Esophagus squamous epithelium (tissue), 5 donors: Measurements from ENCODE around the gene TCEAL4. TPM values are rescaled to one million over a fixed set of nuclear protein-coding genes. Genes with fewer than 3 reads are reported as not detected.

Experiments
- DNase-seq: peaks from one replicate; lab custom pipeline; 2025; lab: John Stamatoyannopoulos, UW
- H3K27ac ChIP-seq, 4 donors: fragments of 200-600 bp; sonication (generic); one replicate each; pipeline ENCODE4 v1.5.1; 2016 to 2019; ENCODE audit warnings: mild to moderate bottlenecking in 1 of 4
- H3K27me3 ChIP-seq, 4 donors: fragments of 200-600 bp; sonication (generic); 1 replicate in 3 of 4; 2 replicates in 1 of 4; pipeline versions ENCODE4 v1.5.1 to v1.6.0; 2017 to 2021; ENCODE audit warnings: antibody characterized with exemption in 1 of 4
- H3K36me3 ChIP-seq, 3 donors: fragments of 200-600 bp; sonication (generic); one replicate each; pipeline ENCODE4 v1.5.1; 2016 to 2019
- H3K4me1 ChIP-seq, 3 donors: fragments of 200-600 bp; sonication (generic); one replicate each; pipeline ENCODE4 v1.5.1; 2017 to 2019
- H3K4me3 ChIP-seq, 4 donors: fragments of 200-600 bp; sonication (generic); 1 replicate in 3 of 4; 2 replicates in 1 of 4; pipeline ENCODE4 v1.5.1; 2016 to 2019; ENCODE audit warnings: mild to moderate bottlenecking in 2 of 4, moderate library complexity in 1 of 4
- H3K9me3 ChIP-seq, 3 donors: fragments of 200-600 bp; sonication (generic); one replicate each; pipeline ENCODE4 v1.5.1; 2016 to 2019
- POLR2A ChIP-seq, 4 donors: fragments of 450-650 bp; IDR thresholded peaks; one replicate each; pipeline ENCODE4 v1.6.1; 2017; ENCODE audit warnings: antibody characterized with exemption in 4 of 4, mild to moderate bottlenecking in 4 of 4, moderate library complexity in 3 of 4
- WGBS, 2 donors: methylation state at CpG; one replicate each; pipeline ENCODE4 v1.1.5; 2018; 5-methylcytosine and 5-hydroxymethylcytosine counted together
- intact Hi-C: fragments of 100-400 bp; cut with DNase I; formaldehyde crosslinking; loops from one replicate; pipeline ENCODE4 v1.15.0; 2022
- total RNA-seq, 4 donors: library from RNA; depleted of rRNA; stranded (reverse); fragments of >200 nt; gene quantifications; one replicate each; pipeline ENCODE4 v1.1.0, GENCODE V29; 2016
- TF ChIP-seq, protein P1 (sequence below), 6 experiments: fragments of 450-650 bp in 4 of 6; fragments of 200-600 bp in 2 of 6; sonication (generic) in 2 of 6; IDR thresholded peaks; one replicate each; pipeline ENCODE4 v1.5.1; 2016 to 2019; ENCODE audit warnings: antibody characterized with exemption in 6 of 6, mild to moderate bottlenecking in 4 of 6, moderate library complexity in 4 of 6
- donor health status: DM: yes; HTN: yes; CAD: no.

The TCEAL4 gene
- total RNA-seq, 4 donors from 2014 or later: 9.8 to 143 (median 36.8) TPM

- WGBS, 2 donors: 26 to 50% methylated on average over 1 of the region's 1 CpG
- no peak for DNase-seq
Measured at GRCh38 chrX:103616676-103617186, 31.4 kb downstream of the TCEAL4 start.

DNA sequence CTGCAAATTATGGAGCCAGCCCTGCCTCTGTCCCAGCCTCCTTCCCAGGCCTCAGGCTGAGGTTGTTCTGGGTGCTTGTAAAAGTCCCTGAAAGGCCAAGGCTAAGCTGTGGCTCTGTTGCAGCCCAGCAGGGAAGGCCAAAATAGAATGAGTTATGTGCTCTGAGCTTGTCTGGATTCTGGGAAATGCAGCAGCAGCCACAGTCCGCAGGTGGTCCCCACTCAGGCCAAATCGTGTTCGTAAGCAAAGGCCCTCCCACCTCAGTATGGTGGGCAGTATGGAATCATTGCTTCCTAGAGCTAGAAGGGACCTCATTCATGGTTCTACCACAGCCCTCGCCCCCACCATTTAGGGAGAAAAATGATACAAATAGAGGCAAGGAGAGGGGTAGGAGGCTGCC is 38.8 kb downstream of the TCEAL4 start:
- no peaks in the 10 kb centered on the region for H3K36me3 ChIP-seq
- DNase-seq: no peak
- intact Hi-C loops: no loop called here
- H3K4me1 ChIP-seq: peaks cover 0 to 11% (median 0%) of the 10 kb centered on the region in 3 donors
- no peak overlapping the region for H3K4me3 ChIP-seq
- WGBS, 2 donors: 33% methylated on average over 1 of the region's 4 CpGs; no CpG with 5 or more reads in 1 of the 2 donors
- H3K27me3 ChIP-seq: no peaks in the 10 kb centered on the region
- no peaks in the 10 kb centered on the region for H3K9me3 ChIP-seq
- H3K27ac ChIP-seq: peak overlapping the region in 3 of 4 donors; percentile 11 to 57 (median 29)
- TF ChIP-seq, protein P1, sequence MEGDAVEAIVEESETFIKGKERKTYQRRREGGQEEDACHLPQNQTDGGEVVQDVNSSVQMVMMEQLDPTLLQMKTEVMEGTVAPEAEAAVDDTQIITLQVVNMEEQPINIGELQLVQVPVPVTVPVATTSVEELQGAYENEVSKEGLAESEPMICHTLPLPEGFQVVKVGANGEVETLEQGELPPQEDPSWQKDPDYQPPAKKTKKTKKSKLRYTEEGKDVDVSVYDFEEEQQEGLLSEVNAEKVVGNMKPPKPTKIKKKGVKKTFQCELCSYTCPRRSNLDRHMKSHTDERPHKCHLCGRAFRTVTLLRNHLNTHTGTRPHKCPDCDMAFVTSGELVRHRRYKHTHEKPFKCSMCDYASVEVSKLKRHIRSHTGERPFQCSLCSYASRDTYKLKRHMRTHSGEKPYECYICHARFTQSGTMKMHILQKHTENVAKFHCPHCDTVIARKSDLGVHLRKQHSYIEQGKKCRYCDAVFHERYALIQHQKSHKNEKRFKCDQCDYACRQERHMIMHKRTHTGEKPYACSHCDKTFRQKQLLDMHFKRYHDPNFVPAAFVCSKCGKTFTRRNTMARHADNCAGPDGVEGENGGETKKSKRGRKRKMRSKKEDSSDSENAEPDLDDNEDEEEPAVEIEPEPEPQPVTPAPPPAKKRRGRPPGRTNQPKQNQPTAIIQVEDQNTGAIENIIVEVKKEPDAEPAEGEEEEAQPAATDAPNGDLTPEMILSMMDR (IDR thresholded peaks at IDR 0.05): no peak

More at GRCh38 chrX:103616676-103617186, 31.4 kb downstream of the TCEAL4 start:
- H3K27me3 ChIP-seq: no peaks in the 10 kb centered on the region
- H3K36me3 ChIP-seq: no peaks in the 10 kb centered on the region
- intact Hi-C loops: no loop called here
- H3K9me3 ChIP-seq: no peaks in the 10 kb centered on the region
- H3K27ac ChIP-seq: no peak overlapping the region
- H3K4me3 ChIP-seq: no peak overlapping the region
- TF ChIP-seq, protein P1 (IDR thresholded peaks at IDR 0.05): no peak
- no peak for TF ChIP-seq POLR2A (IDR thresholded peaks at IDR 0.05)
- H3K4me1 ChIP-seq: no peaks in the 10 kb centered on the region

GRCh38 chrX:103626855-103627254 is 41.5 kb downstream of the TCEAL4 start:
- peak overlapping the region in 2 of 4 donors; percentile 91 to 94 for H3K27ac ChIP-seq
- intact Hi-C loops: no loop called here
- TF ChIP-seq, protein P1 (IDR thresholded peaks at IDR 0.05): no peak
- TF ChIP-seq POLR2A (IDR thresholded peaks at IDR 0.05): no peak
- no peaks in the 10 kb centered on the region for H3K27me3 ChIP-seq
- no peak overlapping the region for H3K4me3 ChIP-seq
- H3K9me3 ChIP-seq: no peaks in the 10 kb centered on the region
- peaks cover 0 to 18% (median 0%) of the 10 kb centered on the region in 3 donors for H3K4me1 ChIP-seq
- no peak for DNase-seq
- H3K36me3 ChIP-seq: no peaks in the 10 kb centered on the region

- no peaks in the 10 kb centered on the region for H3K36me3 ChIP-seq
- H3K4me3 ChIP-seq: peak within 1 kb of the TSS; percentile 47 to 74 (median 67)
- TF ChIP-seq, protein P1 (IDR thresholded peaks at IDR 0.05): no peak
- peak in 1 of 4 donors; percentile 38 for TF ChIP-seq POLR2A (IDR thresholded peaks at IDR 0.05)
- no peaks in the 10 kb centered on the region for H3K9me3 ChIP-seq
- H3K27me3 ChIP-seq: no peaks in the 10 kb centered on the region
- DNase-seq: no peak
- 4 to 29% methylated on average over 16 to 26 of the region's 32 CpGs for WGBS, 2 donors
- H3K27ac ChIP-seq: peak within 1 kb of the TSS; percentile 82 to 94 (median 89)
- H3K4me1 ChIP-seq: peaks cover 0 to 18% (median 0%) of the 10 kb centered on the region in 3 donors
- intact Hi-C loops: no loop called here
Measured at GRCh38 chrX:103628386-103629317, 43.3 kb downstream of the TCEAL4 start, which contains the start of gene TCEAL1. TSS of gene TCEAL1 (plus strand) at chrX:103628975. CDS start at chrX:103629917, 942 bp downstream.
